ENCODE results near the gene TMEM179.
"Not testable (repeated sequence)": the region's sequence is repeated elsewhere in the genome, so short reads cannot be mapped to it uniquely, and the experiment has no call there.

TMEM179 gene

GRCh38 chr14:104604458-104605449 is at the start of gene TMEM179:
Gene TMEM179, minus strand, starts transcription at chr14:104604772. Its CDS starts 31 bp downstream, at chr14:104604741.
- DNase-seq: peak; percentile 87

- DNase-seq: no peak
Observed at GRCh38 chr14:104654119-104654518, 49.5 kb upstream of the TMEM179 start.

GRCh38 chr14:104653130-104653920 is 48.8 kb upstream of the TMEM179 start:
- not testable (repeated sequence) for DNase-seq

GRCh38 chr14:104652386-104652785 is 47.8 kb upstream of the TMEM179 start:
- no peak for DNase-seq

- DNase-seq: no peak
Observed at GRCh38 chr14:104651876-104652260, 47.3 kb upstream of the TMEM179 start.

GRCh38 chr14:104650981-104651875 is 46.7 kb upstream of the TMEM179 start:
- no peak for DNase-seq

GRCh38 chr14:104650057-104650980 is 45.7 kb upstream of the TMEM179 start:
- peak; percentile 94 for DNase-seq

GRCh38 chr14:104647467-104648043 is 43.0 kb upstream of the TMEM179 start:
- DNase-seq: no peak

- DNase-seq: no peak
Observed at GRCh38 chr14:104644656-104645378, 40.2 kb upstream of the TMEM179 start.

- DNase-seq: peak; percentile 64
Observed at GRCh38 chr14:104644091-104644635, 39.6 kb upstream of the TMEM179 start.

GRCh38 chr14:104643306-104643705 is 38.7 kb upstream of the TMEM179 start:
- DNase-seq: no peak

GRCh38 chr14:104642540-104642868 is 37.9 kb upstream of the TMEM179 start:
- DNase-seq: no peak

GRCh38 chr14:104641753-104642539 is 37.4 kb upstream of the TMEM179 start:
- DNase-seq: no peak

- no peak for DNase-seq
Observed at GRCh38 chr14:104640681-104641080, 36.1 kb upstream of the TMEM179 start.

GRCh38 chr14:104639885-104640548 is 35.4 kb upstream of the TMEM179 start:
- peak; percentile 91 for DNase-seq

- peak; percentile 13 for DNase-seq
Observed at GRCh38 chr14:104639471-104639870, 34.9 kb upstream of the TMEM179 start.

- DNase-seq: no peak
Observed at GRCh38 chr14:104638927-104639450, 34.4 kb upstream of the TMEM179 start.

- no peak for DNase-seq
Observed at GRCh38 chr14:104638190-104638589, 33.6 kb upstream of the TMEM179 start.
